A549 (cell line): ENCODE data around the gene MAP2.

Source experiments
- NR3C1 ChIP-seq: fragments of >200 bp; sonication (Bioruptor Twin); formaldehyde crosslinking; IDR thresholded peaks from 3 replicates; pipeline ENCODE4 v1.6.1; 2017
- POLR2A ChIP-seq: IDR thresholded peaks from 2 replicates; pipeline ENCODE4 v1.6.1; 2012; ENCODE audit warnings: mild to moderate bottlenecking, low read length
- RAD21 ChIP-seq, 2 experiments: fragments of >200 bp in 1 of 2; sonication (Bioruptor Twin) in 1 of 2; formaldehyde crosslinking in 1 of 2; IDR thresholded peaks in 1 of 2; conservative IDR thresholded peaks in 1 of 2; 2 replicates in 1 of 2; 3 replicates in 1 of 2; pipeline ENCODE4 v1.6.1; 2012 to 2018; ENCODE audit warnings: inconsistent platforms in 1 of 2
- TF ChIP-seq, protein P1 (sequence below): fragments of >200 bp; sonication (Bioruptor Twin); formaldehyde crosslinking; IDR thresholded peaks from 3 replicates; pipeline ENCODE4 v1.5.1; 2016

DNA sequence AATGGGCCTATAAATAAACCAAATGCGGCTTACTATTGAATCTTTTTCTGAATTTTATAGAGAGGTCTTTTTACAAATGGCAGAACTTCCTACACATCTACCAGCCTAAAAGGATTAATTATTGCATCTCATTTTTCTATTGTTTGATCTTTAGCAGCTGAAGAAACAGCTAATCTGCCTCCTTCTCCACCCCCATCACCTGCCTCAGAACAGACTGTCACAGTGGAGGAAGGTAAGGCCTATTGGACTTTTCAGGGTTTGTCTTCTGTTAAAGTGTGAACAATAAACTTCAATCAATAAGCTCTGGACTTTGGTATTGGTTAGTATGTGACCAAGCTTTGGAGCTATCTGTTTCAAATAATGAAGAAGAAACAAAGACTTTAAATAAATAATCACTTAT is 256.7 kb downstream of the MAP2 start:
- TF ChIP-seq, protein P1, sequence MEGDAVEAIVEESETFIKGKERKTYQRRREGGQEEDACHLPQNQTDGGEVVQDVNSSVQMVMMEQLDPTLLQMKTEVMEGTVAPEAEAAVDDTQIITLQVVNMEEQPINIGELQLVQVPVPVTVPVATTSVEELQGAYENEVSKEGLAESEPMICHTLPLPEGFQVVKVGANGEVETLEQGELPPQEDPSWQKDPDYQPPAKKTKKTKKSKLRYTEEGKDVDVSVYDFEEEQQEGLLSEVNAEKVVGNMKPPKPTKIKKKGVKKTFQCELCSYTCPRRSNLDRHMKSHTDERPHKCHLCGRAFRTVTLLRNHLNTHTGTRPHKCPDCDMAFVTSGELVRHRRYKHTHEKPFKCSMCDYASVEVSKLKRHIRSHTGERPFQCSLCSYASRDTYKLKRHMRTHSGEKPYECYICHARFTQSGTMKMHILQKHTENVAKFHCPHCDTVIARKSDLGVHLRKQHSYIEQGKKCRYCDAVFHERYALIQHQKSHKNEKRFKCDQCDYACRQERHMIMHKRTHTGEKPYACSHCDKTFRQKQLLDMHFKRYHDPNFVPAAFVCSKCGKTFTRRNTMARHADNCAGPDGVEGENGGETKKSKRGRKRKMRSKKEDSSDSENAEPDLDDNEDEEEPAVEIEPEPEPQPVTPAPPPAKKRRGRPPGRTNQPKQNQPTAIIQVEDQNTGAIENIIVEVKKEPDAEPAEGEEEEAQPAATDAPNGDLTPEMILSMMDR: no peak
- TF ChIP-seq RAD21 (conservative IDR thresholded peaks at IDR 0.05 in 1 of 2, IDR thresholded peaks at IDR 0.05 in 1 of 2) (no peak), POLR2A (no peak), NR3C1 (no peak)
